ENCODE data around the gene PVALEF. TPM values are rescaled to one million over a fixed set of nuclear protein-coding genes. Genes with fewer than 3 reads are reported as not detected.

Gene PVALEF
- total RNA-seq, 2 donors from 2014 or later: not detected

DNA sequence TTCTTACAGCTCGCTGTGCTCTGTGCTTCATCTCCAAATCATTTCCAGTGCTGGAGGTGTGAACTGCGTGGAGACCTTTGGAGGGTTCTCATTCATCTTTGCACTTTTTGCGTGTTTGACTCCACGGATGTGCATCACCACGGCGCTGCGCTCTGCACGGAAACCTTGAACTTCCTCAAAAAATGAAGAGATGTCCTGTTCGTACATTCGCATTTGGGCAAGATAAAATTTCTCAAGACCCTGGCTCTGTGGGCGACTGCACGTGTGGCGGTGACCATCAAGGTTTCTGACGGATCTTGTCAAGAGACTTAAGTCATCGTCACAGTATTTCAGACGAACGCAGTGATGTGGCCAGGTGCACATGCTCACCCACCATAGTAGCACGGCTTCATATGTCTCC is 10.3 kb upstream of the PVALEF start:
- Histone ChIP-seq H3K4me3 (no peak overlapping the region), H3K9me3 (no peaks in the 10 kb centered on the region), H3K36me3 (no peaks in the 10 kb centered on the region), H3K27ac (no peak overlapping the region), H3K27me3 (no peaks in the 10 kb centered on the region), H3K9ac (ENCODE audit: low read depth in 2 of 2, low read length in 2 of 2) (no peak overlapping the region), H3K4me1 (no peaks in the 10 kb centered on the region)
- no peak for DNase-seq
- intact Hi-C loops (cut with DNase I): no loop called here
- TF ChIP-seq, protein P1, sequence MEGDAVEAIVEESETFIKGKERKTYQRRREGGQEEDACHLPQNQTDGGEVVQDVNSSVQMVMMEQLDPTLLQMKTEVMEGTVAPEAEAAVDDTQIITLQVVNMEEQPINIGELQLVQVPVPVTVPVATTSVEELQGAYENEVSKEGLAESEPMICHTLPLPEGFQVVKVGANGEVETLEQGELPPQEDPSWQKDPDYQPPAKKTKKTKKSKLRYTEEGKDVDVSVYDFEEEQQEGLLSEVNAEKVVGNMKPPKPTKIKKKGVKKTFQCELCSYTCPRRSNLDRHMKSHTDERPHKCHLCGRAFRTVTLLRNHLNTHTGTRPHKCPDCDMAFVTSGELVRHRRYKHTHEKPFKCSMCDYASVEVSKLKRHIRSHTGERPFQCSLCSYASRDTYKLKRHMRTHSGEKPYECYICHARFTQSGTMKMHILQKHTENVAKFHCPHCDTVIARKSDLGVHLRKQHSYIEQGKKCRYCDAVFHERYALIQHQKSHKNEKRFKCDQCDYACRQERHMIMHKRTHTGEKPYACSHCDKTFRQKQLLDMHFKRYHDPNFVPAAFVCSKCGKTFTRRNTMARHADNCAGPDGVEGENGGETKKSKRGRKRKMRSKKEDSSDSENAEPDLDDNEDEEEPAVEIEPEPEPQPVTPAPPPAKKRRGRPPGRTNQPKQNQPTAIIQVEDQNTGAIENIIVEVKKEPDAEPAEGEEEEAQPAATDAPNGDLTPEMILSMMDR (IDR thresholded peaks at IDR 0.05): no peak

- H3K36me3 ChIP-seq: no peaks in the 10 kb centered on the region
- no peaks in the 10 kb centered on the region for H3K4me1 ChIP-seq
- DNase-seq: no peak
- H3K27me3 ChIP-seq: peaks cover 3% of the 10 kb centered on the region
- intact Hi-C loops (cut with DNase I): no loop called here
- no peak overlapping the region for H3K27ac ChIP-seq
- H3K4me3 ChIP-seq: no peak overlapping the region
- TF ChIP-seq, protein P1 (IDR thresholded peaks at IDR 0.05): no peak
- no peak overlapping the region for H3K9ac ChIP-seq (ENCODE audit: low read depth in 2 of 2, low read length in 2 of 2)
- H3K9me3 ChIP-seq: no peaks in the 10 kb centered on the region
Measured at GRCh38 chr17:81156866-81157805, 8.2 kb upstream of the PVALEF start.

DNA sequence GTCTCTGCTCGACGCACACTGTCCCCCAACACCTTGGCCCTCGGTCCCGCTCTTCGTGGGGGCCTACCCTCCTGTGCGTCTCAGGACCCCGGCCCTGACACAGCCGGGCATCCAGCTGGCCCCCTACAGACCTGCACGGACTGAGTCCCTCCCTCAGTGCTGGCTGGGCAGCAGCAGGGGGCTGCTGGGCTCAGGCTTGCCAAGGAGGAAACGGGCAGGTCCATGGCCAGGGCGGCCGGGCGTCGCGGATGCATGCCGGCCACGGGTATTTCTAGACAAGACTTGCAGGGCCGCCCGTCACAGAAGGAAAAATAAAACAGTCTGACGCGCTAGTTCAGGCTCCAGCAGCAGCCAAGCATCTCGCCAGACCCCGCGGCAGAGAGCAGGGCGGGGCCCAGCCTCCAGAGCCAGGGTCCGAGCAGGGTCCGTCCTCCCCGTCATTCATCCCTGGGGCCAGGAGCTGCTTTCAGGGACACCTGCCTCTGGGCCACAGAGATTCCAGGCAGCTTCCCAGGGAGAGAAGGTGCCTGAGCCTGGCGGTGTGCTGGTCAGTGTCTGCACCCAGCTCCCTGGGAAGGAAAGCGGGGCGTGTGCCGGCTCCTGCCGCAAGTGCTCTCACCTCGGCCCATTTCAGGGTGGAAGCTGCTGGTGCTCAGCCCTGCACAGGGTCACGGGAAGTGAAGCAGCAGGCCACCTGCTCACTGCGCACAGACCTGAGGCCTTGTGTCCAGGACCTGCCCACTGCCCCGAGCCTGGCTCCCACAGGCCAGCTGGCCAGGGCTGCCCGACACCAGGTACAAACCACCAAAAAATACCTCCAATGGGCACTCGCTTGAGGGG is 7.2 kb upstream of the PVALEF start:
- H3K36me3 ChIP-seq: no peaks in the 10 kb centered on the region
- H3K9ac ChIP-seq (ENCODE audit: low read depth in 2 of 2, low read length in 2 of 2): no peak overlapping the region
- no peak overlapping the region for H3K4me3 ChIP-seq
- TF ChIP-seq, protein P1 (IDR thresholded peaks at IDR 0.05): no peak
- H3K27me3 ChIP-seq: peaks cover 3% of the 10 kb centered on the region
- DNase-seq: no peak
- H3K4me1 ChIP-seq: no peaks in the 10 kb centered on the region
- no peaks in the 10 kb centered on the region for H3K9me3 ChIP-seq
- intact Hi-C loops (cut with DNase I): no loop called here
- no peak overlapping the region for H3K27ac ChIP-seq

- no peak for DNase-seq
- H3K9ac ChIP-seq (ENCODE audit: low read depth in 2 of 2, low read length in 2 of 2): no peak overlapping the region
- intact Hi-C loops (cut with DNase I): no loop called here
Measured at GRCh38 chr17:81158688-81159590, 6.4 kb upstream of the PVALEF start.

More at GRCh38 chr17:81158688-81159590, 6.4 kb upstream of the PVALEF start:
- Histone ChIP-seq H3K27me3 (peaks cover 3% of the 10 kb centered on the region), H3K36me3 (no peaks in the 10 kb centered on the region), H3K4me1 (no peaks in the 10 kb centered on the region), H3K27ac (no peak overlapping the region), H3K9me3 (no peaks in the 10 kb centered on the region), H3K4me3 (no peak overlapping the region)
- TF ChIP-seq, protein P1 (IDR thresholded peaks at IDR 0.05): no peak

Measured in colonic mucosa (tissue), 4 donors.